K562 (cell line): ENCODE measurements around the gene COL5A1. TPM values are rescaled to one million over a fixed set of nuclear protein-coding genes. Genes with fewer than 3 reads are reported as not detected.

Source experiments
- ATAC-seq: fragments of 200-7000 bp; cut with Tn5 transposase; 3 replicates; pipeline ENCODE4 v1.9.1; 2020; ENCODE audit warnings: moderate library complexity
- BruUV-seq: library from RNA; stranded (reverse); fragments of 400-500 nt; replicated peaks from 2 replicates; lab custom pipeline; 2021; lab: Mats Ljungman, UMichigan
- CTCF ChIA-PET: fragments of 300-600 bp; formaldehyde crosslinking; extraction: SDS; loops from one replicate; lab custom pipeline; 2021; ENCODE audit warnings: low intra/inter-chr PET ratio; lab: Yijun Ruan, JAX
- POLR2A ChIA-PET: fragments of 300-600, 350-650 bp; sonication (Branson Sonifier 250); formaldehyde crosslinking; extraction: SDS; loops from one replicate; lab custom pipeline; 2021; ENCODE audit warnings: antibody characterized with exemption, inconsistent platforms; lab: Yijun Ruan, JAX
- DNase-seq, 4 experiments: peaks; one replicate each; pipeline versions ENCODE4 v3.0.0 to v3.0.0-alpha.2; 2011 to 2018; ENCODE audit warnings: low spot score in 3 of 4, mixed read lengths in 3 of 4; ENCODE audit errors: extremely low read depth in 1 of 4
- FAIRE-seq: peaks from 2 replicates; lab custom pipeline; 2011; peaks lifted over from hg19 to GRCh38; lab: Jason Lieb, UNC
- H2AFZ ChIP-seq: 2 replicates; pipeline ENCODE4 v1.6.0; 2011; ENCODE audit warnings: low read depth, low read length, control low read depth, inconsistent platforms
- H3K27ac ChIP-seq: fragments of 200-600 bp; 3 replicates; pipeline ENCODE4 v1.8.0; 2011; ENCODE audit warnings: low read depth, mild to moderate bottlenecking, control low read depth, inconsistent platforms, low read length, moderate library complexity, mixed read lengths; ENCODE audit errors: extremely low read depth
- H3K27me3 ChIP-seq, 2 experiments: fragments of 300-600 bp in 1 of 2; 2 replicates in 1 of 2; 3 replicates in 1 of 2; pipeline versions ENCODE4 v1.6.0 to v1.8.0; 2011; ENCODE audit warnings: inconsistent platforms in 2 of 2, low read length in 2 of 2, mild to moderate bottlenecking in 1 of 2, mixed read lengths in 1 of 2, moderate library complexity in 1 of 2; ENCODE audit not compliant: control insufficient read depth in 2 of 2, insufficient read depth in 2 of 2
- H3K36me3 ChIP-seq: fragments of 300-600 bp; 3 replicates; pipeline ENCODE4 v1.8.0; 2011; ENCODE audit warnings: mild to moderate bottlenecking, low read length, inconsistent platforms; ENCODE audit not compliant: control insufficient read depth, insufficient read depth
- H3K4me1 ChIP-seq, 2 experiments: fragments of 200-600 bp in 1 of 2; replicated peaks in 1 of 2; 2 replicates in 1 of 2; 3 replicates in 1 of 2; pipeline versions ENCODE4 v1.5.1 to v1.8.0; 2011; ENCODE audit warnings: inconsistent platforms in 2 of 2, low read length in 2 of 2, mild to moderate bottlenecking in 1 of 2, mixed read lengths in 1 of 2, moderate library complexity in 1 of 2; ENCODE audit not compliant: control insufficient read depth in 2 of 2, insufficient read depth in 2 of 2
- H3K4me2 ChIP-seq: 2 replicates; pipeline ENCODE4 v1.6.1; 2011; ENCODE audit warnings: low read length, control low read depth, inconsistent platforms, mixed read lengths; ENCODE audit not compliant: insufficient read depth
- H3K4me3 ChIP-seq: fragments of 200-600 bp; sonication (generic), shearing (Covaris generic); 2 replicates; pipeline ENCODE4 v1.5.1; 2016; ENCODE audit warnings: control low read depth, inconsistent platforms
- H3K79me2 ChIP-seq: fragments of 200-600 bp; 3 replicates; pipeline ENCODE4 v1.8.0; 2011; ENCODE audit warnings: low read length, inconsistent platforms; ENCODE audit not compliant: control insufficient read depth, insufficient read depth
- H3K9ac ChIP-seq, 2 experiments: 2 replicates each; pipeline versions ENCODE4 v1.6.0 to v1.6.1; 2011; ENCODE audit warnings: low read depth in 2 of 2, low read length in 2 of 2, control low read depth in 1 of 2, inconsistent platforms in 1 of 2, mild to moderate bottlenecking in 1 of 2, mixed read lengths in 1 of 2; ENCODE audit not compliant: insufficient read depth in 1 of 2
- H3K9me1 ChIP-seq: one replicate; pipeline ENCODE4 v1.6.0; 2011; ENCODE audit warnings: inconsistent platforms, mild to moderate bottlenecking, low read length, moderate library complexity; ENCODE audit not compliant: control insufficient read depth, insufficient read depth
- H3K9me3 ChIP-seq: replicated peaks from 2 replicates; pipeline ENCODE4 v1.5.1; 2011; ENCODE audit warnings: low read depth, low read length, inconsistent platforms; ENCODE audit not compliant: control insufficient read depth, insufficient read depth
- H4K20me1 ChIP-seq: replicated peaks from 2 replicates; pipeline ENCODE4 v1.6.1; 2011; ENCODE audit warnings: low read length, inconsistent platforms, mixed read lengths; ENCODE audit not compliant: control insufficient read depth, insufficient read depth
- BACH1 ChIP-seq: fragments of 200-800 bp; sonication (Bioruptor generic); IDR thresholded peaks from 2 replicates; pipeline ENCODE4 v1.6.1; 2016; ENCODE audit warnings: missing genetic modification characterization, missing compliant biosample characterization
- CHD7 ChIP-seq: fragments of 200-600 bp; sonication (generic); IDR thresholded peaks from one replicate; pipeline ENCODE4 v1.6.1; 2012; ENCODE audit warnings: mild to moderate bottlenecking, low read depth, low read length, inconsistent platforms
- ETV1 ChIP-seq: fragments of 450-650 bp; conservative IDR thresholded peaks from 2 replicates; pipeline ENCODE4 v1.6.1; 2016; ENCODE audit warnings: missing genetic modification characterization, control low read depth, low read depth, missing compliant biosample characterization
- FOS ChIP-seq: IDR thresholded peaks from 3 replicates; pipeline ENCODE4 v1.6.1; 2011; ENCODE audit not compliant: insufficient read length; ENCODE audit errors: extremely low read depth
- HES1 ChIP-seq: fragments of 450-650 bp; IDR thresholded peaks from 2 replicates; pipeline ENCODE4 v1.6.1; 2016; ENCODE audit warnings: low read depth, mild to moderate bottlenecking, moderate library complexity
- NRF1 ChIP-seq, 2 experiments: fragments of 450-650 bp; IDR thresholded peaks in 1 of 2; conservative IDR thresholded peaks in 1 of 2; 2 replicates each; pipeline ENCODE4 v1.6.1; 2014; ENCODE audit warnings: mild to moderate bottlenecking in 2 of 2
- SAFB2 ChIP-seq: fragments of 200-400 bp; formaldehyde crosslinking; IDR thresholded peaks from 2 replicates; pipeline ENCODE4 v1.6.1; 2018; ENCODE audit warnings: borderline replicate concordance, low read length, low read depth, moderate library complexity; ENCODE audit not compliant: severe bottlenecking
- SRF ChIP-seq, 2 experiments: fragments of 250-450, 450-650 bp in 1 of 2; sonication (Bioruptor Pico) in 1 of 2; sonication (generic) in 1 of 2; formaldehyde crosslinking; IDR thresholded peaks; 2 replicates each; pipeline versions ENCODE4 v1.5.0 to v1.5.1; 2020 to 2022; ENCODE audit warnings: mild to moderate bottlenecking in 1 of 2, missing genetic modification reagents in 1 of 2
- TAF7 ChIP-seq: fragments of 450-650 bp; IDR thresholded peaks from 2 replicates; pipeline ENCODE4 v1.6.1; 2016; ENCODE audit warnings: missing genetic modification characterization, missing compliant biosample characterization
- ZNF766 ChIP-seq: fragments of 200-800 bp; sonication (Bioruptor generic); conservative IDR thresholded peaks from 2 replicates; pipeline ENCODE4 v1.6.1; 2016; ENCODE audit warnings: missing genetic modification characterization, missing compliant biosample characterization
- ZNF830 ChIP-seq: fragments of 250-450 bp; sonication (Bioruptor Pico); IDR thresholded peaks from 2 replicates; pipeline ENCODE4 v1.5.0; 2021; ENCODE audit warnings: mild to moderate bottlenecking
- WGBS: fragments of 100-300 bp; shearing (Covaris generic); methylation state at CpG from one replicate; pipeline ENCODE4 v1.1.6; 2016; ENCODE audit warnings: low coverage, mixed read lengths; ENCODE audit not compliant: insufficient coverage; ENCODE audit errors: missing lambda C conversion rate; 5-methylcytosine and 5-hydroxymethylcytosine counted together
- in situ Hi-C: fragments of 300-500 bp; cut with MboI; formaldehyde crosslinking; loops from 4 replicates; pipeline ENCODE4 v1.15.0; 2018; ENCODE audit warnings: inconsistent platforms, mixed read lengths
- intact Hi-C: fragments of 100-400 bp; cut with micrococcal nuclease; formaldehyde crosslinking; loops from 2 replicates; pipeline ENCODE4 v1.14.2; 2022
- polyA plus RNA-seq, 8 experiments: library from polyadenylated mRNA; depleted of rRNA in 4 of 8; stranded (reverse) in 5 of 8; unstranded in 3 of 8; fragments of >200 nt; fragmentation: Nextera tagmentation in 2 of 8; fragmentation: Illumina TruSeq in 1 of 8; extraction: Ambion mirVana in 2 of 8; extraction: Trizol in 1 of 8; gene quantifications; 2 replicates each; pipeline versions ENCODE4 v1.2.1 to v1.2.3, GENCODE V29; 2011 to 2014; ENCODE audit warnings: inconsistent platforms in 1 of 8, missing spikeins in 1 of 8
- total RNA-seq, 7 experiments: library from RNA; depleted of rRNA in 6 of 7; stranded (reverse); fragments of >200 nt in 6 of 7; fragmentation: Illumina TruSeq in 2 of 7; extraction: Trizol in 2 of 7; gene quantifications; 2 replicates each; pipeline versions ENCODE4 v1.2.1 to v1.2.3, GENCODE V29; 2011 to 2021; ENCODE audit warnings: low replicate concordance in 1 of 7

Gene COL5A1
- total and polyA plus RNA-seq, 9 of the 15 experiments (the other 6 are each of a cell fraction or from before 2014, with no cell fraction given), result under 0.01 to 0.13 (median 0.04) TPM; not detected in 6

DNA sequence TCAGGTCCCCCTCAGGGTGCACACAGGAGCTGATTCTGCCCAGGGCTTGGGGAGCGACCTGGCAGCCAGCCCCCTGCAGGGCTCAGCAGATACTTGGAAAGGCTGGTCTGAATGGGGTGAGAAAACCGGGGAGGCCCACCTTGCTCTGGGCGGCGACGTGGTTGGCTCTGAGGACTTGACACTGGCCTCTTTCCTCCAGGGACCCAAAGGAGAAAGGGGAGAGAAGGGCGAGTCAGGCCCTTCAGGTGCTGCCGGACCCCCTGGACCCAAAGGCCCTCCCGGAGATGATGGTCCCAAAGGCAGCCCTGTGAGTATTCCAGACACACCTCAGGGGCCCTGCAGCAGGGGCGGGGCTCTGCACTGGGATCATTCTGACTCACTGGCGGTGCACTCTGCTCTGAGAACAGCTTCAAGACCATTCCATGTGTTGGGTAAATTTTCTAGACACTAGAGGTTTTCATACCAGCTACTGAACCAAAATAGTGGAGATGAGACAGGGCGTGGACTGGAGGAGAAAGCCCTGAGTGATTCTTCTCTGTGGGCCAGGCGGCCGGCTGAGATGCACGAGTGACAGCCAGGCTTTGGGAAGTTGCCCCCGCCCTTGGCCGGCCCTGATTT is 173.1 kb downstream of the COL5A1 start:
- ATAC-seq (no peak), DNase-seq (no peak), FAIRE-seq (no peak)
- no peaks in the 10 kb centered on the region for H3K9me1 ChIP-seq
- peaks cover 18 to 69% of the 10 kb centered on the region in 2 experiments; a peak in 4 of 5 replicates for H3K27me3 ChIP-seq
- H3K4me2 ChIP-seq, result no peak overlapping the region
- WGBS, result 1% methylated on average over 13 of the region's 16 CpGs
- H3K36me3 ChIP-seq, result no peaks in the 10 kb centered on the region
- no peaks in the 10 kb centered on the region for H3K4me1 ChIP-seq
- no peak overlapping the region for H3K9ac ChIP-seq
- H3K27ac ChIP-seq, result no peak overlapping the region
- intact Hi-C loops, result no loop called here
- H4K20me1 ChIP-seq, result peaks cover 5% of the 10 kb centered on the region
- in situ Hi-C loops, result no loop called here
- no TSS peak for BruUV-seq
- ChIA-PET CTCF (no interaction called here), POLR2A (no interaction called here)
- no peak overlapping the region for H3K4me3 ChIP-seq
- no peak overlapping the region for H2AFZ ChIP-seq
- H3K9me3 ChIP-seq, result no peaks in the 10 kb centered on the region
- H3K79me2 ChIP-seq, result no peaks in the 10 kb centered on the region
- TF ChIP-seq SRF (CRISPR knock-in tag; IDR thresholded peaks at IDR 0.05) (no peak), TAF7 (tag) (no peak), ETV1 (tag) (no peak), SAFB2 (no peak), FOS (no peak), NRF1 (conservative IDR thresholded peaks at IDR 0.05 in 1 of 2, IDR thresholded peaks at IDR 0.05 in 1 of 2) (no peak), ZNF766 (CRISPR knock-in tag) (no peak), BACH1 (tag) (no peak), CHD7 (no peak), HES1 (no peak), ZNF830 (no peak)
